GM13976 (cell line): ENCODE measurements around the gene GID4.

ENCODE experiments used
- DNase-seq: peaks from one replicate; pipeline ENCODE4 v3.0.0; 2012; ENCODE audit warnings: low spot score
- in situ Hi-C: fragments of 300-500 bp; cut with MboI; formaldehyde crosslinking; loops from one replicate; pipeline ENCODE4 v1.12.0; 2022; ENCODE audit warnings: low sequenced_read_pairs, mixed read lengths, inconsistent platforms; ENCODE audit not compliant: unreplicated experiment
- TF ChIP-seq, protein P1 (sequence below): IDR thresholded peaks from 2 replicates; pipeline ENCODE4 v1.5.1; 2012; ENCODE audit warnings: borderline replicate concordance, mild to moderate bottlenecking; ENCODE audit not compliant: insufficient read depth; ENCODE audit errors: extremely low read depth, missing control alignments, control extremely low read depth

Gene GID4

DNA sequence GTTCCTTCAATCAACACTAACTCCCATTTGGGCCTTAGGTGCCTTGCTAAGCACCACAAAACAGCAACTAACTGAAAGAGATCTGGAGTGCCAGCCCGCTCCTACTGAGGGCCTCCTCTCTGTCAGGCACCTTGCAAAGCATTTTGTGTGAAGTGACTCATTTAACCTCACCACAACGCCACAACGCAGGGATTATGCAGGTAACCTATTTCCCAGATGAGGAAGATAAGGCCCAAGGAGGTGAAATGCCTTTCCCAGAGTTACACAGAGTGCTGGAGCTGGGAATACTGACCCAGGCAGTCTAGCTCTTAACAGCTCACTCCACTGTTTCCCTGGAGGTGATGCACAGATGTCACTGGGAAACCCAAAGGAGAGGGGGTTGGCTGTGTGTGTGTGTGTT is 33.7 kb upstream of the GID4 start:
- DNase-seq, result no peak
- in situ Hi-C loops, result no loop called here
- TF ChIP-seq, protein P1, sequence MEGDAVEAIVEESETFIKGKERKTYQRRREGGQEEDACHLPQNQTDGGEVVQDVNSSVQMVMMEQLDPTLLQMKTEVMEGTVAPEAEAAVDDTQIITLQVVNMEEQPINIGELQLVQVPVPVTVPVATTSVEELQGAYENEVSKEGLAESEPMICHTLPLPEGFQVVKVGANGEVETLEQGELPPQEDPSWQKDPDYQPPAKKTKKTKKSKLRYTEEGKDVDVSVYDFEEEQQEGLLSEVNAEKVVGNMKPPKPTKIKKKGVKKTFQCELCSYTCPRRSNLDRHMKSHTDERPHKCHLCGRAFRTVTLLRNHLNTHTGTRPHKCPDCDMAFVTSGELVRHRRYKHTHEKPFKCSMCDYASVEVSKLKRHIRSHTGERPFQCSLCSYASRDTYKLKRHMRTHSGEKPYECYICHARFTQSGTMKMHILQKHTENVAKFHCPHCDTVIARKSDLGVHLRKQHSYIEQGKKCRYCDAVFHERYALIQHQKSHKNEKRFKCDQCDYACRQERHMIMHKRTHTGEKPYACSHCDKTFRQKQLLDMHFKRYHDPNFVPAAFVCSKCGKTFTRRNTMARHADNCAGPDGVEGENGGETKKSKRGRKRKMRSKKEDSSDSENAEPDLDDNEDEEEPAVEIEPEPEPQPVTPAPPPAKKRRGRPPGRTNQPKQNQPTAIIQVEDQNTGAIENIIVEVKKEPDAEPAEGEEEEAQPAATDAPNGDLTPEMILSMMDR, result no peak

DNA sequence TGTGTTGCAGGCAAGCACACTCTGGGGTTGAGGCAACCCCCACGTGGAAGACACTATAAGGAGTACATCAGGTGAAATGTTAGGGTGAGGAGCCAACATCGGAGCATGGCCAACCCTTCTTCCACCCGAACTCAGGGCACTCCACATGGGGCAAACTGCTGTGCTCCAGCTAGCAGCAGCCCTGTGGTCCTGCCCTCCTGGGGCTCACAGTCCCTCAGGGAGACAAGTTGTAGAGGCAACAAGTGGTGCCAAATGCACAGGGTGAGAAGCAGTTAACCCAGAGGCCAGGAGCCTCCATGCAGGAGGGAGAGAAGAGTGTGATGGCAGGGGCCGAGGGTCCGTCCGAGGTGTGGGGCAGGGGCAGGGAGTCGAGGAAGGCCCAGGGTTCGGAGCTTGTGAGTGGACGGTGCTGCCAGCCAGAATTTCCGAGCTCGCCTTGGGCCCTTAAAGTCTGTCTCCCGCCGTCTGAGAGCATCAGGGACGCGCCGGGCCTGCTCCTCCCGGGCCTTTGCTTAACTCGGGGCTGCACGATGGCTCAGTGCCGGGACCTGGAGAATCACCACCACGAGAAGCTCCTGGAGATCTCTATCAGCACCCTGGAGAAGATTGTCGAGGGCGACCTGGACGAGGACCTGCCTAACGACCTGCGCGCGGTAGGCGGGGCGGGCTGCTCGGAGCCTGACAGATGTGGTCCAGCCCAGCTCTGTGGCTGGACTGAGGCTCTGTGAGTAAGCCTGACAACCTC is 32.5 kb upstream of the GID4 start:
- no peak for DNase-seq
- in situ Hi-C loops, result no loop called here
- TF ChIP-seq, protein P1, result no peak

DNA sequence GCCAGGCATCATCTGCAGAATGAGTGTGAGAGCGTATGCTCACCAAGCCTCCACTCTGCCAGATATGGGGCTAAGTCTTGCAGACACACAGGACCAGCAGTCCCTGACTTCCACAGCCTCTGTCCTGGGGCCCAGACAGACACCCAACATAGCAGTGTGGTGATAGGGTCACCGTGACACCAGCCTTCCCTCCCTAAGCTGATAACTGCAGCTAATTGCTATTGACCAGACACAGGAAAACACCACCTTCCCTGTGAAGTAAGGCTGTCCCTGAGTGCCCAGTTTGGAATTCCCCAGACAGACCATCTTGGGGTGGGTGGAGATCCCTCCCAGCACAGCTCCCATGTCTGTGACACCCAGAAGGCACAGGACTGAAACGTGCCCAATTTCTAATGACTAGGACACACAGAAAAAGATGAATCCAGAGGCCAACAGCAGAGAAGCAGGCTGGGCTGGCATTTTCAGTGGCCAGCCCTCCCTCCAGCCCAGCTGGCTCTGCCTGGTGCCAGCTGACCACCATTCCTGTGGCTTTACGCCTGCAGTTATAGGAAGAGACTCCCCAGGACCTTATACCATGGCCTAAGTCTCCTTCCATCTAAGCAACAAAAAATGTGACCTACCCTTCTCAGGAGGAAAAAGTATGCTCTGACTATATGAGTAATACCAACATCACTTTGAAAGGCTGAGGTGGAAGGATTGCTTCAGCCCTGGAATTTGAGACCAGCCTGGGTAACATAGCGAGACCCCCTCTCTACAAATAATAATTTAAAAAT is 30.5 kb upstream of the GID4 start:
- in situ Hi-C loops, result no loop called here
- no peak for DNase-seq
- TF ChIP-seq, protein P1, result no peak

DNA sequence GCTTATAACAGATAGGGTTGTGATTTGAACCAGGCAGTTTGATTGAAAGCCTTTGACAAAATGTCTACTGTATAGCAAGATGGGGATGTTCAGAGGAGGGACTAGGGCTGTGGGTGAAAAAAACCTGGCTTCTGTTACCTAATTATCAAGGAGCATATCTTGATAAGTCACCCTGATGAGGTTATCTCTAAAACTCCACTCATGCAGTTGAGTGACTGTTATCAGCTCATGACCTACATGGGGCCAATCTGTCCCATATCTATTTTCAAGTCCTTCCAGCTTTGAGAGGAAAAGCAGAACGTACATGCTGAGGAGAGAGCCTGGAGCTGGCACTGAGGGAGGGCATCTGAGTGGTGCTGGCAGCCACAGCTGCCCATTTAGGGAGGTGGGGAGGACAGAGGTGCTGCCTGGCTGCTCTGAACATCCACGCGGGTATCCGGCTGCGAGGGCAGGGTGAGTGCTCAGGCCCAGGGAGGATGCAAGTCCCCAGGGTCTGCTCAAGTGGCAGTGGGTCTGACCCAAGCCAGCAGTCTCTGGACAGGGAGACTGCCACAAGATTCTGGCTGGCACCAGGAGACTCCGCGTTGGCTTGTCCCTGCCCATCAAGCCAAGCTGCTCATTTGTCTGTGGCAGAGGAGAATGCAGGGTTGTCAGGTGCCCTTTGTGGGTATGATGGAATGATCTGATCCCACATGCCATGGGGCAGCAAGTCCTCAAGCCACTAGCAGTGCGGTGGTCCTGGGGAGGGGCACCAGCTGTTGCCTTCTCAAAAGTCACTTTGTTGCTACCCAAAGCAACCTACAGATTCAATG is 29.4 kb upstream of the GID4 start:
- in situ Hi-C loops, result no loop called here
- DNase-seq, result no peak
- TF ChIP-seq, protein P1, result no peak

DNA sequence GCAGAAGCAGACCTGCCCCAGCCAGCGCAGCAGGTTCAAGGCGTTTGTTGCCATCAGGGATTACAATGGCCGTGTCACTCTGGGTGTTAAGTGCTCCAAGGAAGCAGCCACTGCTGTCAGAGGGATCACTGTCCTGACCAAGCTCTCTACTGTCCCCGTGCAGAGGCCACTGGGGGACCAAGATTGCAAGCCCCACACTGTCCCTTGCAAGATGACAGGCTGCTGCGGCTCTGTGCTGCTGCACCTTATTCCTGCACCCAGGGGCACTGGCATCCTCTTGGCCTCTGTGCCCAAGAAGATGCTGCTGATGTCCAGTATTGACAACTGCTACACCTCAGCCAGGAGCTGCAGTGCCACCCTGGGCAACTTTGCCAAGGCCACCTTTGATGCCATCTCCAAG is 27.9 kb upstream of the GID4 start:
- in situ Hi-C loops, result no loop called here
- no peak for DNase-seq
- TF ChIP-seq, protein P1, result no peak

DNA sequence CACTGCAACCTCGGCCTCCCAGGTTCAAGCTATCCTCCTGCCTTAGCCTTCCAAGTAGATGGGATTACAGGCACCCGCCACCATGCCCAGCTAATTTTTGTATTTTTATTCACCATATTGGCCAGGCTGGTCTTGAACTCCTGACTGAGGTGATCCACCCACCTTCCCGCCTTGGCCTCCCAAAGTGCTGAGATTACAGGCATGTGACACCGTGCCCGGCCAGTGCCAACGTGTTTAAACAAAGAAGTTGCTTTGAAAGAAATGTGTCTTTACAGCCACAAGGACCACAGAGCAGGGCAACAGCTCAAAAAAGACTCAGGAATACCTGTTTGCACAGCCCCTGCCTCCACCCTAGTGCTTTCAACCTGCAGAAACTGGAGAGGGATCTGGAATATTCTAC is 25.2 kb upstream of the GID4 start:
- TF ChIP-seq, protein P1, result no peak
- DNase-seq, result no peak
- in situ Hi-C loops, result no loop called here
